Measurements from ENCODE around the gene ARRDC2.
"Not testable (repeated sequence)": the region's sequence is repeated elsewhere in the genome, so short reads cannot be mapped to it uniquely, and the experiment has no call there.

DNA sequence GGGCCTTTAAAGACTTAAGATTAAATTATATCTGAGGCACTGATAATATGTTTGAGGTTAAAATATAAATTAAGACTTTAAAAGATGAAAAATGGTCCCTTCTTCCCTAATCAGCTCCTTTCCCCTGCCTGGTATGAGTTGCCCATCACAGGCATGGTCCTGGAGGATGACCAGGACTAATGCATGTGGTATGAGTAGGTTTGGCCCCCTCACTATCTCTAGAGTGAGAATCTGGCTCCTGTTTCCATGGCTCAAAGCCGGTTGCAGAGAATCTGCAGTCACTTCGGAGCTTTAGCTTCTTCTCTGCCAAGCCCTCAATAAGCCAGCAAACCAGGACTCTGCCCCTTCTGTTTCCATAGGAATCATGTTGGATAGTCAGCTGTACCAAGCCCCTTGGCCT lies 24.1 kb downstream of the ARRDC2 start:
- TF ChIP-seq POLR2A, EP300 (IDR thresholded peaks at IDR 0.05): not testable (repeated sequence)
- TF ChIP-seq, protein P1, sequence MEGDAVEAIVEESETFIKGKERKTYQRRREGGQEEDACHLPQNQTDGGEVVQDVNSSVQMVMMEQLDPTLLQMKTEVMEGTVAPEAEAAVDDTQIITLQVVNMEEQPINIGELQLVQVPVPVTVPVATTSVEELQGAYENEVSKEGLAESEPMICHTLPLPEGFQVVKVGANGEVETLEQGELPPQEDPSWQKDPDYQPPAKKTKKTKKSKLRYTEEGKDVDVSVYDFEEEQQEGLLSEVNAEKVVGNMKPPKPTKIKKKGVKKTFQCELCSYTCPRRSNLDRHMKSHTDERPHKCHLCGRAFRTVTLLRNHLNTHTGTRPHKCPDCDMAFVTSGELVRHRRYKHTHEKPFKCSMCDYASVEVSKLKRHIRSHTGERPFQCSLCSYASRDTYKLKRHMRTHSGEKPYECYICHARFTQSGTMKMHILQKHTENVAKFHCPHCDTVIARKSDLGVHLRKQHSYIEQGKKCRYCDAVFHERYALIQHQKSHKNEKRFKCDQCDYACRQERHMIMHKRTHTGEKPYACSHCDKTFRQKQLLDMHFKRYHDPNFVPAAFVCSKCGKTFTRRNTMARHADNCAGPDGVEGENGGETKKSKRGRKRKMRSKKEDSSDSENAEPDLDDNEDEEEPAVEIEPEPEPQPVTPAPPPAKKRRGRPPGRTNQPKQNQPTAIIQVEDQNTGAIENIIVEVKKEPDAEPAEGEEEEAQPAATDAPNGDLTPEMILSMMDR (IDR thresholded peaks at IDR 0.05) = not testable (repeated sequence)
